ENCODE data around the gene WRAP73.

WRAP73 gene

DNA sequence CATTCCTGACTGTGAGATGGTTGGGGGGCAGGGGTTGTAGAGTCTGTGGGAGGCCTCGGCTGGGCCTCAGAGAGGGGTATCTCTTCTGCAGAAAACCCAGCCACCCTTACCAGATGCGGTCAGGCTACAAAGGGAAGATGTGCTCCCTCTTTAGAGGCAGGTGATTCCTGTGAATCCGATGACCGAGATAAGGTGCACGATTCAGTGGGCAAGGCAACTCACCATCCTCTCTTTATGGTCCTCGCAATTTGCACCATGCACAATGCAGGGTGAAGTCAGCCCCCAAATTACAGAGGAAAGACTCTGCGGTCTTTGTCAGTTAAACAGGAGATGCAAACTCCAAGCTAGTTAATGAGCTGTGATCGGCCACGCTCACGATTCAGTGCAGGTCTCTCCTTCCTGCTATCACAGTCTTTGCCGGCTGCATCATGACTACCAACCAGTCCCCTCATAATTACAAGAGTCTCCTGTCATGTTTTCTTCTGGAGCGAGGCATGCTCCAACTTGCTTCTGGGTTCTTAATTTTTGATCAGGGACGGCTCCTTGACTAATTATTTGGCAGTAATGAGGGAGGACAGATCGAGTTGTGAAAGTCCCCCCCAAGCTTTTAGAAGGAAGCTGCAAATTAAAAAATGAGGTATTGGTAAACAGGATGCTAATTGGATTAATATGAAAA, 14.9 kb upstream of the WRAP73 start:
- no peak for DNase-seq

DNA sequence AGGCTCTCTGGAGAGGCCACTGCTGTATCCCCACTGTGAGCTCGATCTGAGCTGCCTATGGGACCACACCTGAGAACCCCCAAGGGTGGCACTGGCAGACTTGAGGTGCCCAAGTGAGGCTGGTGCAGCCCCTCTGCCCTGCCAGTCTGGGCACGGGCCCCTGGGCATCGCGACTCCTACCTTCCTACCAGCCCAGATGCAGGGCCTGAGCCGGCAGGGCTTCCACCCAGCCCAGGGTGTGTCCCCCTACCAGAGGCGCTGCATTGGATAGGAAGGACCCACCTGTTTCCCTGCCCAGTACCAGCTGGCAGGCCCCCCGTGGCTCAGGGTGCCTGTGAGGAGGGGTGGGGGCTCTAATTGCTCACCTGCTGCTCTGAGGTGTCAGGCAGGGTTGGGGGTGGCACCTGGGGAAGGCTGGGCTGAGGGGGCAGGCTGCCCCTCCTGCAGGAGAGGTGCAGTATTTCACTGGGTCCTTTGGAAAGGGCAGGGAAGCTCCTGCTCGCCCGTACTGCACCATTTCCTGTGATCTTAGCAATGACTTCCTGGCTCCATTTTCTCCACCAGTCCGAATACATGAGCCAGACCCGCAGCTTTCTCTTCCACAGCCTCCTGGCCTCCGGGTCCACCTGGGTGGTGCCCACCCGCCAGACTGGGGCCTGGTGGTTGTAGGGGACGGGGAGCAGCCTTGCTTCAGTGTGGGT, 14.2 kb upstream of the WRAP73 start:
- no peak for DNase-seq

- no peak for DNase-seq
These were observed 12.3 kb upstream of the WRAP73 start for GRCh38 chr1:3662080-3662671.

- DNase-seq = no peak
These were observed 11.7 kb upstream of the WRAP73 start for GRCh38 chr1:3661631-3662030.

- no peak for DNase-seq
These were observed 10.8 kb upstream of the WRAP73 start for GRCh38 chr1:3660704-3661103.

DNA sequence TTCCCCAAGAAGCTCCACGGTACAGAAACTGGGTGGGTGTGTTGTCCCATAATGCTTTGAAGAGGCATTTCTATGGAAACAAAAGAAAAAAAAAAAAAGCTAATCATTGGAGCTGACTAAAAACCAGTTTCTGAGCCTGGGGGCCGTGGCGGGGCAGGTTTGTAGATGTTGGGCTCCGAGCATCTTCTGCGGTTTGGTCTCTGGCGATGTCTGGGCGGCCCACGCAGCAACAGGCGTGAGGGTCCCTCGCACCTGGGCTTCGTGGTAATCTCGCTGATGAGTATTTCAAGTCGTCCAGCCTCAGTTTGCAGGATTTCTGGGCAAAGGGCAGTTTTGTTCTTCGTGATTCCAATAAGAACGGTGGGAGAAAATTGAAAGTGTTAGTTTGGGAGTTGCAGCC, 9.2 kb upstream of the WRAP73 start:
- no peak for DNase-seq

- DNase-seq = no peak
These were observed 8.3 kb upstream of the WRAP73 start for GRCh38 chr1:3658231-3658615.

GRCh38 chr1:3657578-3658230, 7.8 kb upstream of the WRAP73 start:
- no peak for DNase-seq

DNA sequence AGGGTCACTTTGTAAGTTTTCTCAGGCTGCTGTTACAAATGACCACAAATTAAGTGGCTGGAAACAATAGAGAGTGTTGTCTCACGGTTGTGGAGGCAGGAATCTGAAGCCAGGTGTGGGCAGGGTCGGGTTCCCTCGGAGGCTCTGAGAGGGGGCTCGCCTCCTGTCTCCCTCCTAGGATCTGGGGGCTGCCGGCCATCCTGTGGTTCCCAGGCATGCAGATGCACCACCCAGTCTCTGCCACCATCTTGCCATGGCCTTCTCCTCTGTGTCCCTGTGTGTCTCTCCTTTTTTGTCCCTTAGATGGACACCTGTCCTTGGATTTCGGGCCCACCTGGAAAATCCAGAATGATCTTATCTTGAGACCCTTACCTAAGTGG, 7.2 kb upstream of the WRAP73 start:
- no peak for DNase-seq

- DNase-seq = no peak
These were observed 6.7 kb upstream of the WRAP73 start for GRCh38 chr1:3656450-3657095.

- DNase-seq = no peak
These were observed 4.8 kb upstream of the WRAP73 start for GRCh38 chr1:3654549-3655281.

- DNase-seq = no peak
These were observed 3.3 kb upstream of the WRAP73 start for GRCh38 chr1:3653286-3653618.

DNA sequence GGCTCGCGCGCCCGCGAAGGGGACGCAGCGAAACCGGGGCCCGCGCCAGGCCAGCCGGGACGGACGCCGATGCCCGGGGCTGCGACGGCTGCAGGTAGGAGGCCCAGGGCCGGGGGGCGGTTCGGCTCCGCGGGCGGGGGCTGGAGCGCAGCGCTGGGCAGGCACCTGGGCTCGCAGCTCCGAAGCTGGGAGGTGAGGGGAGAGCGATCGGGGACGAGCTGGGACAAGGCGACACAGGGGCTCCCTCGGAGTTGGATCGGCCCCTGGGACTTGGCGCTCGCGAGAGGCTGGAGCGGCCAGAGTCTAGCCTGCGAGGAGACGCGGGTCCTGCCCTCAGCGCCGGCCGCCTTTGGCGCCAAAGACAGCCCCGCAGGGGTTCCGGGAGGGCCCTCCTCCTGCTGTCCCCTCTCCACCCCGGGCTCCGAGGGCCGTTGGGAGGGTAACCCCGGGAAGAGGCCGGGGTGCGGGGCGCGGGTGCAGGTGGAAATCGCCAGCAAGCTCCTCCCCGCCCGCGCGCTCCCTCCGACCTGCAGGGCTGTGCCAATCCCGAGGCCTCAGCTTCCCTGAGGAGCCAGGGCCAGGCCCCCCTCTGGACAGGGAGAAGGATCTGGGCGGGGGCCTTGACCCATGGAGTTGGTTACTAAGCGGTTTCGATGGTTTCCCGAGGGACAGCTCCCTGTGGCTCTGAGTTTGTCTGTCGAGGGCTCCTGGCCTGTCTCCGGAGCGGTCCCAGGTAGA, 2.8 kb upstream of the WRAP73 start:
- DNase-seq = no peak

DNA sequence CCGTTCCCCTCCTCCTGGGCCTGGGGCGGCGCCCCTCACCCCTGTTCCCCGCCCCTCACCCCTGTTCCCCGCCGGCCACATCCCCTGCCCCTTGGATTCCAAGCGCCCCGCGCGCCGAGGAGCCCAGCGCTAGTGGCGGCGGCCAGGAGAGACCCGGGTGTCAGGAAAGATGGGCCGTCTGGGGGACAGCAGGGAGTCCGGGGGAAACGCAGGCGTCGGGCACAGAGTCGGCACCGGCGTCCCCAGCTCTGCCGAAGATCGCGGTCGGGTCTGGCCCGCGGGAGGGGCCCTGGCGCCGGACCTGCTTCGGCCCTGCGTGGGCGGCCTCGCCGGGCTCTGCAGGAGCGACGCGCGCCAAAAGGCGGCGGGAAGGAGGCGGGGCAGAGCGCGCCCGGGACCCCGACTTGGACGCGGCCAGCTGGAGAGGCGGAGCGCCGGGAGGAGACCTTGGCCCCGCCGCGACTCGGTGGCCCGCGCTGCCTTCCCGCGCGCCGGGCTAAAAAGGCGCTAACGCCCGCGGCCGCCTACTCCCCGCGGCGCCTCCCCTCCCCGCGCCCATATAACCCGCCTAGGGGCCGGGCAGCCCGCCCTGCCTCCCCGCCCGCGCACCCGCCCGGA, 2.1 kb upstream of the WRAP73 start, which contains the start of gene TP73:
TP73 (plus strand) TSS at position 587 of the 618 bp plus-strand sequence. CDS start 29,850 bp downstream, outside the sequence.
- DNase-seq = no peak

DNA sequence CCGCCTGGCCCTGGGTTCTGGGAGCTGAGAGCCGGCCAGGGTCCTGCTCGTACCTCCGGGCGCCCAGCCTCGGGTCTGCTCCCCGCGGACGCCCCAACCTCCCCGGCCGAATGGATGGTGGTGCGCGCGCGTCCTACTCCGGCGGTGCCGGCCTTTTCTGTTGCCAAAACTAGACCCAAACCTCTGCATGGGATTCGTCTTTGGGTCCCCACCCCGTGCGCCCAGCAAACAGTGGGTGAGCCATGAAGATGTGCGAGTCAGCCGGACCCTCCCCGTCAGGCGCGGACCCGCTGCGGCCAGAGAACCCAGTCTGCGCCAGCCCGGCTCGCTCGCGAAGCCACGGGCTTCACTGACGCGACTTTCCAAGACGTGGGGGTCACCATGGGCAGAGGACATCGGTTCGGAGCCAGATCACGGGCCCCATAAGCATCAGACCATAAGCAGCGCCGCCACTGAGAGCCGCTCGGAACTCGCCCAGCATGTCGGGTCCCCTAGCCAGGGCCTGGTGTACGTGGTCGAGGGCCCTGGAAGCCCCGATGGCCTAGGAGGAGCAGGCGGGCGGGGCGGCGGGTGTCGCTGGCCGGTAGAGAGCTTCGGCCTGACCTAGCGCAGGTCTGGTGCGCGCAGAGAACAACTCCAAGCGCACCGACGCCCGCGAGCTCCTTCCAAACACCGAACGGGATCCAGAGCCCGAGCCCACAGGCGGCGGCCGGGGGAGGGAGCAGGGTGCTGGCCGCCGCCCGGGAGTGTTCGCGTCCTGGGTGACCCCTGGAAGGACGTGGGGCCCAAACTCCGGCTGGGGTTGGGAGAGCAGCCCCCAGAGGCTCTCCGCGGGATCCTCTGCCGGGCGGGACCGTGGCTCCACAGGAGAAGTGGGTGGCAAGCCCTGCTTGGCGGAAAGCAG, 1.4 kb upstream of the WRAP73 start:
- no peak for DNase-seq

DNA sequence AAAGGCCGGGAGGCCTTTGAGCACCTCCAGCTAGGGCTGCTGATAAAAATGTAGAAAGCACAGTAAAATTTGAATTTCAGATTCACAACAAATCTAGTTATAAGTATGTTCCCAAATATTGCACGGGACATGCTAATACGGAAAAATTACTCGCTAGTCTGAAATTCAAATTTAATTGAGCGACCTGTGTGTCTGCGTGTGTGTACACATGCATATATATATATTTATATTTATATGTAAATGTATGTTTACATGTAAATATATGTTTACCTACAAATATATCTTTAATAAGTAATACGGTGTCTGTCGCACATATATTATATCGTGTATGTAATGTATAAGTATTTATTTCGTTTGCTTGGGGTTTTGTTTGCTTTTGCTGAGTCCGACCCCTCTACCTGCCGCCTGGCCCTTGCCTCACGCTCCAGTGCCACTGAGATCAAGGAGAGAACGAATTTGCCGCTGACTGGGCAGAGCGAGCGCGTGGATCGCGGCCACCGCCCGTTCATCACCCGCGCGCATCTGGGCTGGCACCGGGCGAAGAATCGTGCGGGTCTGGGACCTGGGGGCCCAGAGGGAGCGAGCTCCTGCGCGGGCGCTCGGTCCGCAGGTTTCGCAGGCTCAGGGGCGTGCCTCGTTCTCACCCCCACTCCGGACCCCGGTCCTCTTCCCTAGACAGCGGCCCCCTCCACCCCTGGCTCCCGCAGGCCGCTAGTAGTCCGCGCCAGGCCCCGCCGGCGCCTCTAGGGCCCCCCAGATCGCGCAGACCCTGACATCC, 534 bp upstream of the WRAP73 start:
- no peak for DNase-seq

DNA sequence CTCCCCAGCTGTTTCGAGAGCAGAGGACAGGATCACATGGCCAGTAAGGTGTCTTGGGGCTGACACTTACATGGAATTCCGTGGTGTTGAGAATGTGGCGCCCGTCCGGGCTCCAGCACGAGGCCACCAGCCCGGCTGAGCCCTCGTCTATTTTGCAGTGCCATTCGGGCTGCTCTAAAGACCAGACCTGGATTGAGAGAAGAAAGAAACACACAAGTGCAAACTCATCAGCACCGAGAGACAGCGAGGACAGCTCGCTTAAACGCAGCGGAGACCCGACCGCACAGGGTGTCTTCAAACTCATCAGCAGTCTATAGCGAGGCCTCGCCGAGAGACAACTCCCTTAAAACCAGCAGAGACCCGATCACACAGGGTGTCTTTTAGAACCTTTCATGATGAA, 3.3 kb downstream of the WRAP73 start:
- no peak for DNase-seq

GRCh38 chr1:3645666-3646355, 4.1 kb downstream of the WRAP73 start:
- no peak for DNase-seq

DNA sequence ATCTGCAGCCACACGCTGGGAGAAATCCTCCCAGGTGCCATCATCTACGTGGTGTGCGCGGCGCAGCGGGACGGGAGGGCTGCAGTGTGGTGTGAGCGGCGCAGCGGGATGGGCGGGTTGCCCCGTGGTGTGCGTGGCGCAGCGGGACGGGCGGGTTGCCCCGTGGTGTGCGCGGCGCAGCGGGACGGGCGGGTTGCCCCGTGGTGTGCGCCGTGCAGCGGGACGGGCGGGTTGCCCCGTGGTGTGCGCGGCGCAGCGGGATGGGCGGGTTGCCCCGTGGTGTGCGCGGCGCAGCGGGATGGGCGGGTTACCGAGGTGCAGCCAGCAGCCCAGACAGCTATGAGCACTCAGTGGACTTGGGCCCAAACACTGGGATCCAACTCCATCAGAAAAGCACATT, 4.7 kb downstream of the WRAP73 start:
- no peak for DNase-seq
